Measurements from ENCODE around the gene SMR3B. TPM values are rescaled to one million over a fixed set of nuclear protein-coding genes. Genes with fewer than 3 reads are reported as not detected.

SMR3B gene
- not detected for total RNA-seq
- polyA plus RNA-seq, result not detected
- long read RNA-seq, donor 1, result 0 reads
- long read RNA-seq, donor 2, result 0 reads
- long read RNA-seq, donor 3, result 0 reads
- long read RNA-seq, donor 4, result 0 reads
- long read RNA-seq, donor 5, result 0 reads

DNA sequence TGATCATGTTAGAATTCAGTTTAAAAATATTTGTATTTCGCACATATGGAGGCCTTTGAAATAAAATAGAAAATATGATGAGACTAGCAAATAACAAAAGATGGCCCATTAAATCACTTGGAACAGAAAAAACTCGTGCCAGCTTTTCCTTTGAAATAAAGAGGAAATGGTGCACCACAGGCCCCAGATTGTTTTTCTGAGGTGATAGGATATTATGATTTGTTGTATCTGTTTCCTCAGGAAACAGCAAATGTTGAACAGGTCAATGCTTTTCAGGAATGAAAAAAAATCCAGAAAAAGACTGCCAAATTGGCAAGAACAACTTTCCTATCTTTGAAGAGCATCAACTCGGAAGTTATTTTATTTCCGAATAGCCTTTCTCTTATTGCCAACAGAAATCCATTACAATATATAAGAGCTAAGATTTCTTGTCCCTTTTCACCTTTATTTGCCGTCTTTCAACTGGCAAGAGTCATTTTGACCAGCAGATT is at the start of gene SMR3B:
Gene SMR3B, plus strand, starts transcription at position 441 of the 491 bp plus-strand sequence. CDS start 1,380 bp downstream, outside the sequence.
- ATAC-seq (ENCODE audit: insufficient read depth, low FRiP score) (no peak), DNase-seq (no peak)
- TF ChIP-seq, protein P1, sequence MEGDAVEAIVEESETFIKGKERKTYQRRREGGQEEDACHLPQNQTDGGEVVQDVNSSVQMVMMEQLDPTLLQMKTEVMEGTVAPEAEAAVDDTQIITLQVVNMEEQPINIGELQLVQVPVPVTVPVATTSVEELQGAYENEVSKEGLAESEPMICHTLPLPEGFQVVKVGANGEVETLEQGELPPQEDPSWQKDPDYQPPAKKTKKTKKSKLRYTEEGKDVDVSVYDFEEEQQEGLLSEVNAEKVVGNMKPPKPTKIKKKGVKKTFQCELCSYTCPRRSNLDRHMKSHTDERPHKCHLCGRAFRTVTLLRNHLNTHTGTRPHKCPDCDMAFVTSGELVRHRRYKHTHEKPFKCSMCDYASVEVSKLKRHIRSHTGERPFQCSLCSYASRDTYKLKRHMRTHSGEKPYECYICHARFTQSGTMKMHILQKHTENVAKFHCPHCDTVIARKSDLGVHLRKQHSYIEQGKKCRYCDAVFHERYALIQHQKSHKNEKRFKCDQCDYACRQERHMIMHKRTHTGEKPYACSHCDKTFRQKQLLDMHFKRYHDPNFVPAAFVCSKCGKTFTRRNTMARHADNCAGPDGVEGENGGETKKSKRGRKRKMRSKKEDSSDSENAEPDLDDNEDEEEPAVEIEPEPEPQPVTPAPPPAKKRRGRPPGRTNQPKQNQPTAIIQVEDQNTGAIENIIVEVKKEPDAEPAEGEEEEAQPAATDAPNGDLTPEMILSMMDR (IDR thresholded peaks at IDR 0.05; ENCODE audit: control extremely low read depth, extremely low read depth), result no peak
- Histone ChIP-seq H3K9me3 (ENCODE audit: control insufficient read depth in 4 of 4, insufficient read depth in 3 of 4, low read length in 3 of 4) (no peaks in the 10 kb centered on the region), H3K4me3 (no peak within 1 kb of the TSS), H3K36me3 (ENCODE audit: control insufficient read depth in 4 of 4, insufficient read depth in 4 of 4, low read length in 4 of 4) (no peaks in the 10 kb centered on the region), H3K27ac (ENCODE audit: low read depth in 1 of 2, low read length in 1 of 2) (no peak within 1 kb of the TSS), H3K27me3 (ENCODE audit: control insufficient read depth in 3 of 3, insufficient read depth in 3 of 3, low read length in 2 of 3) (no peaks in the 10 kb centered on the region), H3K9ac (ENCODE audit: insufficient read depth in 1 of 2, low read length in 2 of 2) (no peak within 1 kb of the TSS), H3K4me1 (ENCODE audit: control insufficient read depth in 5 of 5, insufficient read depth in 5 of 5, low read length in 5 of 5) (no peaks in the 10 kb centered on the region)
- WGBS, 2 donors, result 58 to 68% methylated on average over 5 of the region's 5 CpGs

DNA sequence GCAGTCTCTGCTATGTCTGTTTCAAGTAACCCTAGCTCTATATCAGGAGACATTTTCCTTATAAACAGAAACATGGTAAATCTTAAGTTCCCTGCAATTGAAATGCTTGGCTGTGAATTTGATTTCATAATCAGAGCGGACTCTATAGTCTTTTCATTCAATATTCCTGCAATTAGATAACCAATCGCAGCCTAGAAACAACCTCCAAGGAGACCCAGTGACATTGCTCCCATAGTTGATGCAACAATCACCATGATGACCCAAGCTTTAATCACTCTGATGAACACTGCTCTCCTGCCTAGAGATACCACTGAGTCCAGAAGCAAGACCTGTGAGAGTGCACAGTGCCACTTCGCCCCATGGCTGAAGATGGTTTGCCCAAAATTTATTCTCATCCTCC is 48.2 kb upstream of the SMR3B start, which contains the start of gene CABS1:
Gene CABS1, plus strand, starts transcription at position 301 of the 400 bp plus-strand sequence. Its CDS starts 59 bp downstream, at position 360.
- Histone ChIP-seq H3K27me3 (ENCODE audit: control insufficient read depth in 3 of 3, insufficient read depth in 3 of 3, low read length in 2 of 3) (no peaks in the 10 kb centered on the region), H3K36me3 (ENCODE audit: control insufficient read depth in 4 of 4, insufficient read depth in 4 of 4, low read length in 4 of 4) (no peaks in the 10 kb centered on the region), H3K4me1 (ENCODE audit: control insufficient read depth in 5 of 5, insufficient read depth in 5 of 5, low read length in 5 of 5) (peaks cover 0 to 4% (median 0%) of the 10 kb centered on the region in 5 donors), H3K4me3 (no peak within 1 kb of the TSS), H3K27ac (ENCODE audit: low read depth in 1 of 2, low read length in 1 of 2) (no peak within 1 kb of the TSS), H3K9ac (ENCODE audit: insufficient read depth in 1 of 2, low read length in 2 of 2) (no peak within 1 kb of the TSS), H3K9me3 (ENCODE audit: control insufficient read depth in 4 of 4, insufficient read depth in 3 of 4, low read length in 3 of 4) (no peaks in the 10 kb centered on the region)
- WGBS, 2 donors, result 89 to 94% methylated on average over 3 of the region's 3 CpGs
- DNase-seq, result no peak
- TF ChIP-seq, protein P1 (IDR thresholded peaks at IDR 0.05; ENCODE audit: control extremely low read depth, extremely low read depth), result no peak
- ATAC-seq (ENCODE audit: insufficient read depth, low FRiP score), result no peak

DNA sequence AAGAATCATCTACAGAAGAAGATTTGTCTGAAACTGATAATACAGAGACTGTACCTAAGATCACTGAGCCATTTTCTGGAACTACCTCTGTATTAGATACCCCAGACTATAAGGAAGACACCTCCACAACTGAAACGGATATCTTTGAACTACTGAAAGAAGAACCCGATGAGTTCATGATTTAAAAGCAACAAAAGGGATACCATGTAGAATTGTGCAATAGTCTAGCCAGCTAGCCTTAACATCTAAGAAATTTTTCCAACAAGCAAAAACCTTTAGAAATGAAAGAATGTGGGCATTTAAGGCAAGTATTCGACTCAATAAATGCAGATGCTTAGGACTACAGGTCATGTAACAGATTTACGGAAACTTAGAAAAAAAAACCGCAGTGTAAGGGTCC is 46.9 kb upstream of the SMR3B start:
- Histone ChIP-seq H3K36me3 (ENCODE audit: control insufficient read depth in 4 of 4, insufficient read depth in 4 of 4, low read length in 4 of 4) (no peaks in the 10 kb centered on the region), H3K27me3 (ENCODE audit: control insufficient read depth in 3 of 3, insufficient read depth in 3 of 3, low read length in 2 of 3) (no peaks in the 10 kb centered on the region), H3K4me1 (ENCODE audit: control insufficient read depth in 5 of 5, insufficient read depth in 5 of 5, low read length in 5 of 5) (peaks cover 0 to 4% (median 0%) of the 10 kb centered on the region in 5 donors), H3K9ac (ENCODE audit: insufficient read depth in 1 of 2, low read length in 2 of 2) (no peak overlapping the region), H3K9me3 (ENCODE audit: control insufficient read depth in 4 of 4, insufficient read depth in 3 of 4, low read length in 3 of 4) (no peaks in the 10 kb centered on the region), H3K27ac (ENCODE audit: low read depth in 1 of 2, low read length in 1 of 2) (no peak overlapping the region), H3K4me3 (no peak overlapping the region)
- no peak for DNase-seq
- ATAC-seq (ENCODE audit: insufficient read depth, low FRiP score), result no peak
- WGBS, 2 donors, result 84 to 90% methylated on average over 5 of the region's 5 CpGs
- TF ChIP-seq, protein P1 (IDR thresholded peaks at IDR 0.05; ENCODE audit: control extremely low read depth, extremely low read depth), result no peak
